ENCODE data around the gene ELK3.

DNA sequence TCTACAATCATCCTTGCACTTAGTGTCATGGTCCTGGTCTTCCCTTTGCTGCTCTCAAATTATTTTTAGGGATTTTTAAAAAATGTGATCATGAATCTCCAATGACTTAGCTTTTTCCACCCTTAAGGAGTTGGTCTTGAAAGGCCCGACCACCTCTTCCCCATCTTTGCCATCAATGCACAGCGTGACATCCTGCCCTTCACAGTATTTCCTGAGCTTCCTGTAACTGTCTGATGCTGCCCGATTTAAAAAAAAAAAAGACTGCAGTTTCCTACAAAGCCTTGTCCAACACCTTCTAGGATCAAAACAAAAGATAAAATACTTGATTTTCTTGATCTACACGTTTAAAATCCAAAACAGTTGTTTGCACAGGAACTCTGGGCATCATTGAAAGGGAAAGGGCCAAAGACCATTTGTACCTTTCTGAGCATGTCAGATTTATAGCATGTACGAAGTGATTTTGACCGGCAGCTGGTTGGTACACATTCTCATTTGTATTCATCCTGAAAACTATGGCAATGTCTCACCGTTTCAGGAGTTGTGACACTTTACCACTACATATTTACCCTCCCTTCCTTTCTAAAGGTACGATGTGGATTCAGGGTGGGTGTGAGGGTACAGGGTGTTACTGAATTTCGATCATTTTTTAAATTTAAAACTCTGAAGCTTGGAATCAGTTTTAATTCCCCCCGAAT, 7.4 kb upstream of the ELK3 start:
- TF ChIP-seq CTCF (IDR thresholded peaks at IDR 0.05) (no peak), NR3C1 (IDR thresholded peaks at IDR 0.05) (no peak), JUN (IDR thresholded peaks at IDR 0.05) (no peak), CEBPB (IDR thresholded peaks at IDR 0.05) (no peak), CBX2 (IDR thresholded peaks at IDR 0.05; ENCODE audit: borderline replicate concordance, low read depth) (no peak), POLR2A (IDR thresholded peaks at IDR 0.05; ENCODE audit: low read length) (no peak), PHF8 (IDR thresholded peaks at IDR 0.05; ENCODE audit: borderline replicate concordance, low read depth) (no peak), RFX5 (IDR thresholded peaks at IDR 0.05) (no peak), CHD2 (IDR thresholded peaks at IDR 0.05; ENCODE audit: low read length, partially characterized antibody) (no peak)
- TF ChIP-seq, protein P1, sequence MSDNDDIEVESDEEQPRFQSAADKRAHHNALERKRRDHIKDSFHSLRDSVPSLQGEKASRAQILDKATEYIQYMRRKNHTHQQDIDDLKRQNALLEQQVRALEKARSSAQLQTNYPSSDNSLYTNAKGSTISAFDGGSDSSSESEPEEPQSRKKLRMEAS (IDR thresholded peaks at IDR 0.05): no peak

Data from A549 (cell line).